Endothelial cell of umbilical vein (primary cell): ENCODE measurements around the gene MAP3K1. TPM values are rescaled to one million over a fixed set of nuclear protein-coding genes. Genes with fewer than 3 reads are reported as not detected.

Experiments
- BruUV-seq: library from RNA; stranded (reverse); fragments of 400-500 nt; replicated peaks from 2 replicates; lab custom pipeline; 2021; lab: Mats Ljungman, UMichigan
- CTCF ChIA-PET: fragments of 300-600, 350-600 bp; sonication (Branson Sonifier 250); formaldehyde crosslinking; loops from one replicate; lab custom pipeline; 2021; ENCODE audit warnings: antibody characterized with exemption, inconsistent platforms; lab: Charles Lee
- POLR2A ChIA-PET: fragments of 300-600, 350-600 bp; sonication (Branson Sonifier 250); formaldehyde crosslinking; loops from one replicate; lab custom pipeline; 2021; ENCODE audit warnings: antibody characterized with exemption, inconsistent platforms; lab: Charles Lee
- DNase-seq: peaks from one replicate; pipeline ENCODE4 v3.0.0-alpha.2; 2011; ENCODE audit warnings: low read depth, low spot score
- FAIRE-seq: peaks from 2 replicates; lab custom pipeline; 2011; peaks lifted over from hg19 to GRCh38; lab: Jason Lieb, UNC
- H2AFZ ChIP-seq: 2 replicates; pipeline ENCODE4 v1.6.0; 2012; ENCODE audit warnings: low read depth, low read length, control low read depth, inconsistent platforms
- H3K27ac ChIP-seq: 2 replicates; pipeline ENCODE4 v1.5.1; 2011; ENCODE audit warnings: low read depth, mild to moderate bottlenecking, control low read depth, low read length, moderate library complexity; ENCODE audit not compliant: insufficient read depth
- H3K27me3 ChIP-seq, 2 experiments: 2 replicates each; pipeline versions ENCODE4 v1.6.0 to v1.6.1; 2011; ENCODE audit warnings: low read length in 2 of 2, mixed read lengths in 1 of 2; ENCODE audit not compliant: control insufficient read depth in 2 of 2, insufficient read depth in 2 of 2
- H3K36me3 ChIP-seq, 2 experiments: 2 replicates in 1 of 2; 3 replicates in 1 of 2; pipeline ENCODE4 v1.5.1; 2011; ENCODE audit warnings: low read length in 2 of 2, mild to moderate bottlenecking in 1 of 2, moderate library complexity in 1 of 2; ENCODE audit not compliant: control insufficient read depth in 2 of 2, insufficient read depth in 2 of 2; ENCODE audit errors: extremely low read depth in 1 of 2
- H3K4me1 ChIP-seq: 3 replicates; pipeline ENCODE4 v1.5.1; 2011; ENCODE audit warnings: mild to moderate bottlenecking, low read length; ENCODE audit not compliant: control insufficient read depth, insufficient read depth; ENCODE audit errors: extremely low read depth
- H3K4me2 ChIP-seq: 2 replicates; pipeline ENCODE4 v1.6.1; 2011; ENCODE audit warnings: low read length, control low read depth, mixed read lengths; ENCODE audit not compliant: insufficient read depth
- H3K4me3 ChIP-seq, 3 experiments: fragments of 200-600 bp in 1 of 3; sonication (generic), shearing (Covaris generic) in 1 of 3; replicated peaks in 1 of 3; 2 replicates each; pipeline ENCODE4 v1.5.1; 2011 to 2016; ENCODE audit warnings: control low read depth in 3 of 3, low read length in 3 of 3, mild to moderate bottlenecking in 2 of 3, inconsistent platforms in 1 of 3, low read depth in 1 of 3, moderate library complexity in 1 of 3; ENCODE audit not compliant: insufficient read depth in 1 of 3
- H3K79me2 ChIP-seq: 2 replicates; pipeline ENCODE4 v1.6.0; 2012; ENCODE audit warnings: low read length, inconsistent platforms; ENCODE audit not compliant: control insufficient read depth, insufficient read depth
- H3K9ac ChIP-seq: replicated peaks from 2 replicates; pipeline ENCODE3; 2011; ENCODE audit warnings: low read length, control low read depth; ENCODE audit not compliant: insufficient read depth; ENCODE audit errors: extremely low read depth
- H3K9me1 ChIP-seq: replicated peaks from 3 replicates; pipeline ENCODE4 v1.6.0; 2011; ENCODE audit warnings: mild to moderate bottlenecking, low read length; ENCODE audit not compliant: control insufficient read depth, insufficient read depth; ENCODE audit errors: extremely low read depth
- H3K9me3 ChIP-seq: replicated peaks from 2 replicates; pipeline ENCODE4 v1.5.1; 2012; ENCODE audit warnings: low read length, inconsistent platforms; ENCODE audit not compliant: control insufficient read depth, insufficient read depth
- H4K20me1 ChIP-seq: replicated peaks from 2 replicates; pipeline ENCODE3; 2011; ENCODE audit warnings: mild to moderate bottlenecking, low read length; ENCODE audit not compliant: control insufficient read depth, insufficient read depth; ENCODE audit errors: extremely low read depth
- EZH2 ChIP-seq: IDR thresholded peaks from 2 replicates; pipeline ENCODE4 v1.6.1; 2012; ENCODE audit warnings: borderline replicate concordance, low read depth, mild to moderate bottlenecking, moderate library complexity, low read length, inconsistent platforms; ENCODE audit not compliant: severe bottlenecking
- FOS ChIP-seq: IDR thresholded peaks from 2 replicates; pipeline ENCODE4 v1.6.1; 2011; ENCODE audit warnings: mild to moderate bottlenecking, low read length, moderate library complexity, borderline replicate concordance; ENCODE audit not compliant: insufficient read depth
- GATA2 ChIP-seq: IDR thresholded peaks from 2 replicates; pipeline ENCODE4 v1.7.0; 2011; ENCODE audit warnings: low read depth, mild to moderate bottlenecking, moderate library complexity, mixed read lengths, low read length; ENCODE audit not compliant: insufficient read length, insufficient read depth
- JUN ChIP-seq: IDR thresholded peaks from 2 replicates; pipeline ENCODE4 v1.6.1; 2011; ENCODE audit warnings: borderline replicate concordance, low read depth; ENCODE audit not compliant: insufficient read length, insufficient read depth
- MYC ChIP-seq: IDR thresholded peaks from one replicate; pipeline ENCODE4 v1.6.1; 2011; ENCODE audit warnings: mild to moderate bottlenecking, low read depth, low read length
- POLR2A ChIP-seq: IDR thresholded peaks from 2 replicates; pipeline ENCODE4 v1.6.1; 2012; ENCODE audit warnings: low read depth, mild to moderate bottlenecking, control low read depth, low read length
- POLR2AphosphoS5 ChIP-seq: IDR thresholded peaks from 2 replicates; pipeline ENCODE4 v1.6.1; 2012; ENCODE audit warnings: low read depth, mild to moderate bottlenecking, control low read depth, low read length, moderate library complexity; ENCODE audit not compliant: insufficient read depth
- dilution Hi-C: fragments of 300-500 bp; cut with MboI; formaldehyde crosslinking; loops from one replicate; pipeline ENCODE4 v1.15.0; 2019; ENCODE audit warnings: low sequenced_read_pairs; ENCODE audit not compliant: extremely low pct_ligation_motif_present
- intact Hi-C: fragments of 100-400 bp; cut with micrococcal nuclease; formaldehyde crosslinking; loops from one replicate; pipeline ENCODE4 v1.10.0; 2022
- polyA plus RNA-seq, 4 experiments: library from polyadenylated mRNA; depleted of rRNA in 3 of 4; stranded (reverse) in 3 of 4; unstranded in 1 of 4; fragments of >200 nt; gene quantifications; 2 replicates each; pipeline versions ENCODE4 v1.2.1 to v1.2.3, GENCODE V29; 2011 to 2012; ENCODE audit warnings: missing spikeins in 1 of 4
- total RNA-seq: library from RNA; stranded (reverse); gene quantifications from 2 replicates; pipeline ENCODE4 v1.2.3, GENCODE V29; 2021
- TF ChIP-seq, protein P1 (sequence below), 2 donors: IDR thresholded peaks; 1 replicate in 1 of 2; 2 replicates in 1 of 2; pipeline ENCODE4 v1.5.1; 2011; ENCODE audit warnings: low read length in 2 of 2, mild to moderate bottlenecking in 2 of 2, moderate library complexity in 2 of 2, control low read depth in 1 of 2, inconsistent platforms in 1 of 2, low read depth in 1 of 2; ENCODE audit not compliant: insufficient read depth in 1 of 2; ENCODE audit errors: extremely low read depth in 1 of 2
- TF ChIP-seq, protein P2 (sequence below): IDR thresholded peaks from 2 replicates; pipeline ENCODE4 v1.6.1; 2011; ENCODE audit not compliant: insufficient read depth, insufficient read length

MAP3K1 gene
- total and polyA plus RNA-seq, 2 donors (not counting 3 experiments of a cell fraction or from before 2014, with no cell fraction given), result 5.7 to 14.4 TPM

DNA sequence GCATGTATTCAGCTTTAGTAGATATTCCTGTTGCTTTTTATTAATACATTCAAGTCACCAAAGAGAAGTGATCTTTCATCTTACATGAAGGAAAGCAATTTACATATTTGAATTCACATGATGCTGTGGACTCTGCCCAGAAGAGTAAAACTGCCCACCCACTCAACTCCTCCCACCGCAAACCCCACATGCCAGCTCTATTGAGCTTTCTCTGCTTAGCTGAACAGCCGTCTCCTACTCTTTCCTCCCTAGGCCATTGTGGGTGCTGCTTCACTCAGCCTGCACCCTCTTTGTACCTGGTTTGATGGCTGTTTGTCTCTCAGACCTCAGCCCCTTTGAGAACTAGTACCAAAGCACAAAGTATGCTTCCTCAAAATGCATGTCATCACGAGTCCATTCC, 48.4 kb upstream of the MAP3K1 start:
- TF ChIP-seq, protein P1, sequence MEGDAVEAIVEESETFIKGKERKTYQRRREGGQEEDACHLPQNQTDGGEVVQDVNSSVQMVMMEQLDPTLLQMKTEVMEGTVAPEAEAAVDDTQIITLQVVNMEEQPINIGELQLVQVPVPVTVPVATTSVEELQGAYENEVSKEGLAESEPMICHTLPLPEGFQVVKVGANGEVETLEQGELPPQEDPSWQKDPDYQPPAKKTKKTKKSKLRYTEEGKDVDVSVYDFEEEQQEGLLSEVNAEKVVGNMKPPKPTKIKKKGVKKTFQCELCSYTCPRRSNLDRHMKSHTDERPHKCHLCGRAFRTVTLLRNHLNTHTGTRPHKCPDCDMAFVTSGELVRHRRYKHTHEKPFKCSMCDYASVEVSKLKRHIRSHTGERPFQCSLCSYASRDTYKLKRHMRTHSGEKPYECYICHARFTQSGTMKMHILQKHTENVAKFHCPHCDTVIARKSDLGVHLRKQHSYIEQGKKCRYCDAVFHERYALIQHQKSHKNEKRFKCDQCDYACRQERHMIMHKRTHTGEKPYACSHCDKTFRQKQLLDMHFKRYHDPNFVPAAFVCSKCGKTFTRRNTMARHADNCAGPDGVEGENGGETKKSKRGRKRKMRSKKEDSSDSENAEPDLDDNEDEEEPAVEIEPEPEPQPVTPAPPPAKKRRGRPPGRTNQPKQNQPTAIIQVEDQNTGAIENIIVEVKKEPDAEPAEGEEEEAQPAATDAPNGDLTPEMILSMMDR (IDR thresholded peaks at IDR 0.05; ENCODE audit: extremely low read depth in 1 of 2, insufficient read depth in 1 of 2, low read depth in 1 of 2, low read length in 2 of 2), result no peak
- TF ChIP-seq EZH2 (no peak), POLR2A (no peak), MYC (no peak), FOS (no peak), POLR2AphosphoS5 (no peak), GATA2 (no peak), JUN (no peak)
- TF ChIP-seq, protein P2, sequence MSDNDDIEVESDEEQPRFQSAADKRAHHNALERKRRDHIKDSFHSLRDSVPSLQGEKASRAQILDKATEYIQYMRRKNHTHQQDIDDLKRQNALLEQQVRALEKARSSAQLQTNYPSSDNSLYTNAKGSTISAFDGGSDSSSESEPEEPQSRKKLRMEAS, result no peak
- Histone ChIP-seq H3K4me3 (no peak overlapping the region), H3K27ac (no peak overlapping the region), H3K4me1 (no peaks in the 10 kb centered on the region), H2AFZ (no peak overlapping the region), H4K20me1 (no peaks in the 10 kb centered on the region), H3K36me3 (no peaks in the 10 kb centered on the region), H3K9me3 (no peaks in the 10 kb centered on the region), H3K9ac (no peak overlapping the region), H3K79me2 (no peaks in the 10 kb centered on the region), H3K4me2 (no peak overlapping the region), H3K9me1 (no peaks in the 10 kb centered on the region), H3K27me3 (peaks cover 1 to 2% of the 10 kb centered on the region in 2 experiments)
- dilution Hi-C loops (no loop called here), intact Hi-C loops (no loop called here)
- FAIRE-seq (no peak), DNase-seq (no peak)
- BruUV-seq, result no TSS peak
- POLR2A ChIA-PET, result no interaction called here
- CTCF ChIA-PET, result no interaction called here
